GM03348 (cell line): Measurements from ENCODE around the gene KRI1.

Experiments used
- DNase-seq: peaks from one replicate; pipeline ENCODE4 v3.0.0; 2012; ENCODE audit warnings: low spot score

Gene KRI1

DNA sequence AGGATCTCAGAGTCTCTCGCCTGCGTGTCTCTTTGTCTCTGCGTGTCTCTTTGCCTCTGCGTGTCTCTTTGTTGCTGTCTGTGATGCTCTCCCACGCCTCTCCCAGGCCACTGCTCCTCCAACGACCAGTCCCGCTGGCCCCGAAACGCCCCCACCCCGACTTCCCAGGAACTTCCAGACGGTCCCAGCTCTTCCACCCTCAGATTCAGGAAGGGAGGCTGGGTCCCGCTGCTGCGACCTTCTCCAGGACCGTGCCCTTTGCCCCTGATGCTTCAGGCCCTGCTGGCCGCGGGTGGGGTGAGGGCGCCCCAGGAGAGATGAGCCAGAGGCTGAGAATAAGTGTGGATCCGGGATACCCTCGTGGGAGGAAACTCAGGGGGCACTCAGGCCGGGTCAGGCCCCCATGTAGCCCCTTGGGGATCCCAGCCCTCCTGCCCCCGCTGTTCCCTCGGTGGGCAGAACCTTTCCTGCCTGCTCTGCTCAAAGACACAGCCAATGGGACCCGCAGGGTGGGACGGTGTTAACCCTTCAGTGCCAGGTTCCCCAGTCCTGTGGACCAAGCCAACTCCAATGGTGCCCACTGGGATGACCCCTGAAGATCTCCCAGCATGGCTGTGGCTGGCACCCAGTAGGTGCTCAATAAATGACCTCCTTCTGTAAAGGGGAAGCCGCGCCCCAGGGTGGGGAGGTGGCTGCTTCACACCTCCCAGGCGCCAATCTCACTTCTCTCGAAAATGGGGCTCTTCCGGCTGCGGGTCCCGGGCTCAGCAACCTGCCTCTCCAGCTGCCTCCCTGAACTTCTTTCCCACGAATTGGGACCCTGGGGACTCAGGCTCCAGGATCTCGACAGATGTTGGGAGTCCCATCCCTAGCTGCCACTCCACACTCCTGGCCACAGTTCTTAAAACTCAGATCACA lies 47.1 kb downstream of the KRI1 start:
- DNase-seq, result no peak

DNA sequence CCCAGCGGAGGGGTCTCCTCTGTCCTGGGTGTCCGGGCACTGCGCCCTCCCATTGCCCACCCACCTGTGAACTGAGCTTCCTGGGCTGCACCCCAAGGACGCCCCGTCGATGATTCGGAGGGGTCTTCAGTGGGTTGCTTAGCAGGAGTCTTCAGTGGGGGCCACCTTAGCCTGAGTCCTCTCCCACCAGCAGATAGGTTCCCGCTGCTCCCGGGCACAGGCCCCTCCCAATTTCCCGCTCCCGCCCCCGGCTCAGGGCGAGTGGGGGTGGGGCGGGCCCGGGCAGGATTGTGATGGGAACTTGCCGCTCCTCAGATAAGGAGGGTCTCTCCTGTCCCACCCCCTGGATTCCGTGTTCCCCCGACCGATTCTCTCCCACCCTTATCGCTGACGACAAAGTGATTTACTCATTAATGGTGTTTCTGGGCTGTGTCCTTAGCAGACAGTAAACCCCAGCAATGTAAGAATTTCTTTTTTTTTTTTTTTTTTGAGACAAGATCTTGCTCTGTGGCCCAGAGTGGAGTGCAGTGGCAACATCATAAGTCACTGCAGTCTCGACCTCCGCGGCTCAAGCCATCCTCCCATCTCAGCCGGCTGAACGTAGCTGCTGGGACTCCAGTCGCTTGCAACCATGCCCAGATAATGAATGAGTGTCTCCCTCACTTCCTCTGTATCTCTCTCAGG lies 47.9 kb downstream of the KRI1 start:
- DNase-seq, result no peak

DNA sequence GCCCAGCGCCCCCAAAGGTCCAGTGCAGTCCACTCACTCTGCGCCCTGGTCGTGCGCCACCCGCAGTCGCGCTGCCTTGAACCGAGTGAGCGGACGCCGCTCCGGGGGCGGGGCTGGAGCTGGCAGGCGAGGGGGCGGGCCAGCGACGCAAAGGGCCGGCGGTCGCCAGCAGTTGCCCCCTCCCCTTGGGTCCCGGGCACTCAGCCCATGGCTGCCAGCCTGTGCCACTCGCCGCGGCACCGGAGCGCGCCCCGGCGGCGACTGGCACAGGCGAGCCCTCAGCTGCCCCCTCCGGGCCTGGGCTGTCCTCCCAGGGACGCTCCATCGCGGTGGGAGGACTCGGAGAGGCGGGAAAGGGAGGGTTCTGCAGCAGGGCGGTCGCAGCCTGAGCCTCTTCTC lies 48.5 kb downstream of the KRI1 start, which contains the start of gene S1PR5:
TSS of gene S1PR5 (minus strand) at position 87 of the 399 bp plus-strand sequence. CDS start 2,436 bp downstream, outside the sequence.
- peak; percentile 59 for DNase-seq

DNA sequence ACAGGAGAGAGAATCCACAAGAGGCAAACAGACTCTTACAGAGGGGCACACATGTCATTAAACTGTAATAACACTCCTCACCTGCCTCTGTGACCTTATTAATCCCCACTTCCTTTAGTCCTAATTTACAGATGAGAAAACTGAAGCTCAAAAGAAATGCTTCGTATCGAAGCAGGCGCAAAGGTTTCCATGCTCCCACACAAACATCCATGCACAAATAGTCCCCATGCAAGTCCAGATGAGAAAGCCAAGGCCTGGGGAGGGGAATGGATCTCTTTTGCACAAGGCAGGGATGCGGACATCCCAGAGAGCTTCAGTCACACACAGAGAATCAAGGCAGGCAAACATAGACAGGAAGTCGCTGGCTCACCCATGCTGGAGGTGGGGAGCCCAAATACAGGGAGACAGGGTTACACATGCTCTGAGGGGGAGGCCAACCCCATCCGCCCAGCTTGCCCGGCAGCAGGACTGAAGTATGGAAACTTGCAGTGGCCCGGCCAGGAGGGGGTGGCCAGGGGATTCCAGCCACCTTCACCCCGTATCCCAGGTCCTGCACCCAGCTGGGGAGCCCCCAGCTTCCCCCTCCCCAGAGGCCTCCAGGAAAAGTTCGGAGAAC lies 49.0 kb downstream of the KRI1 start:
- DNase-seq, result peak; percentile 25

DNA sequence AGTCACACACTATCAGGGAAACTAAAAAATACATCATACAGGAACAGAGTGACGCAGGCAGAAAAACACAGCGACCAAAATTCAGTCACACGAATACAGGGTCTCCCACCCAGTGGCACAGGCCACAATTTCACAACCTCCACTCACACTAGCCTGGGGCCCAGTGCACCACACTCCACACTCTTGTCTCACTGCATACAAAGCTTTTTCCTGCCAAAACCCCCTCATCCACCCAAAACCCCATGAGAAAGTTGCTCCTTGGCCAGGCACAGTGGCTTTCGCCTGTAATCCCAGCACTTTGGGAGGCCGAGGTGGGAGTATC lies 49.8 kb downstream of the KRI1 start:
- no peak for DNase-seq

DNA sequence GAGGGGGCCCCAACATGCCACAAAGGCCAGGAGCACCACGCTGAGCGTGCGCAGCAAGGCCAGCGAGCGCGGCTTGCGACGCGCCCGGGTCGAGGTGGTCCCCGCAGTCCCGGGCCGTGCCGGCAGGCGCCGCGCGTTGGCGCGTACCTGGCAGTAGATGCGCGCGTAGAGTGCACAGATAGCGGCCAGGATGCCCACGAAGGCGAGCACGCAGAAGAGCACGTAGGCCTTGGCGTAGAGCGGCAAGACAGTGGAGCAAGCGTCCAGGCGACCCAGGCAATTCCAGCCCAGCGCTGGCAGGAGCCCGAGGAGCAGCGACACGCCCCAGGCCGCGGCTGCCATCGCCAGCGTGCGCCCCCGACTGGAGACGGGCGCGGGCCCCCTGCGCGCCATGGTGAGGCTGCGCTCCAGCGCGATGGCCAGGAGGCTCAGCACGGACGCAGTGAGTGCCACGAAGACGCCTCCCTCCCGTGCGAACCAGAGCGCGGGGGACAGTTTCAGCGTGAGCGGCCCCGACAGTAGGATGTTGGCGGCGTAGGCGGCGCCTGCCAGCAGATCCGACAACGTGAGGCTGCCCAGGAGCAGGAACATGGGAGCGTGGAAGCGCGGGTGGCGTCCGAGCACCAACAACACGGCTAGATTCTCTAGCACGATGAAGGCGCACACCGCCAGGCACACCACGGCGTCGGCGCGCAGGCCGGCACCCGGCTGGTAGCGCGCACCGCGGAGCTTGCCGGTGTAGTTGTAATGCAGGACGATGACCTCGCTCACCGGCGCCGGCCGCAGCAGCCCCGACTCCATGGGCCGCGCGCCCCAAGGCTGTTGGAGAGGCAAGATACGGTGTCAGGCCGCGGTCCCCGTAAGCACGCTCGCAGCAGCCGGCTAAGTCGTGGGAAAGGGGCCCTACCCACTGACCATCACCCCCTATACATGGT lies 51.3 kb downstream of the KRI1 start:
- DNase-seq, result no peak

DNA sequence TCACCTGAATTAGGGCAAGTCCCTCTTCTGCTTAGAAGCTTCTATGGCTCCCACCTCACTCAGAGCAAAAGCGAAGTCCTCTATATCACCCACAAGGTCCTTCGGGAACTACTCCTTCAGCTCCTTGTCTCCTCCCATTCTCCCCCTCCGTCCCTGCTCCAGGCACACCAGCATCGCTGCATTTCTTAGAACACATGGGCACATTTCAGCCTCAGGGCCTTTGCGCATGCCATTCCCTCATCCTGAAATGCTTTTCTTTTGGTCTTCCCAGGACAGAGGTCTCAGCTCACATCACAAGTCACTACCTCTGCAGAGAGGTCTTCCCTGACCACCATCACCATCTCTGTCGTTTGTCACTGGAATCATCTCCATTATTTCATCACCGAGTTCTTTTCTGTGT lies 52.6 kb downstream of the KRI1 start:
- DNase-seq, result no peak

DNA sequence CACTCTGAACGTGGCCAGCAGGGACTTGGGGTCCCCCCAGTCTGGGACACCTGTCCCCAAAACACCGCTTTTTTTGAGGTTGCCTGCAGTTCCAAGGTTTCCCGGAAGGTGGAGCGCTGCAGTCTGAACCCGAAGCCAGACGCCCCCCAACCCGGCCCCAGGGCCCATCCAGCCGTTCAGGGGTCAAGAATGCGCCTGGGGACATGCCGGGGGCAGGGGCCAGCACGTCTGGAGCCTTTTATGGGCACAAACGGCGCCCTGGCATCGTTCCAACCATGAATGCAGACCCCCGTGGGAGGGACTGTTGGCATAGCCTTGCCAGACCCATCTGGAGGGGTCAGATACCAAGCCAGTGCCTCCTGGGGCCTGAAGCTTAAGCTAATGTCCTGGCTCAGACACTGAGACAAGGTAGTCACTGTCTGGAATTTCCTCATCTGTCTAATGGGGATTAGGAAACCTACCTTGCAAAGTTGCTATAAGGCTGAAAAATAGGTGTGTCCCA lies 55.5 kb downstream of the KRI1 start:
- DNase-seq, result peak; percentile 55

DNA sequence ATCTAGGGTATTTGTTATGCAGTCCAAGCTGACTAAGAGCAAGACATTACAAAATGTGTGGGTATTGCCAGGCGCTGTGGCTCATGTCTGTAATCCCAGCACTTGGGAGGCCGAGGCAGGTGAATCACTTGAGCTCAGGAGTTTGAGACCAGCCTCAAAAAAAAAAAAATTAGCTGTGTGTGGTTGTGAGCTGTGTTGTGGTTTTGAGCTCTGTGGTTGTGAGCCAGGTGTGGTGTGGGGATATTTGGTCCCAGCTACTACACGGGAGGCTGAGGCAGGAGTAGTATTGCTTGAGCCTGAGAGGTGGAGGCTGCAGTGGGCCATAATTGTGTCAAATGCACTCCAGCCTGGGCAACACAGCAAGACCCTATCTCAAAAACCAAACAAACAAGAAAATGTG lies 57.1 kb downstream of the KRI1 start:
- DNase-seq, result no peak

DNA sequence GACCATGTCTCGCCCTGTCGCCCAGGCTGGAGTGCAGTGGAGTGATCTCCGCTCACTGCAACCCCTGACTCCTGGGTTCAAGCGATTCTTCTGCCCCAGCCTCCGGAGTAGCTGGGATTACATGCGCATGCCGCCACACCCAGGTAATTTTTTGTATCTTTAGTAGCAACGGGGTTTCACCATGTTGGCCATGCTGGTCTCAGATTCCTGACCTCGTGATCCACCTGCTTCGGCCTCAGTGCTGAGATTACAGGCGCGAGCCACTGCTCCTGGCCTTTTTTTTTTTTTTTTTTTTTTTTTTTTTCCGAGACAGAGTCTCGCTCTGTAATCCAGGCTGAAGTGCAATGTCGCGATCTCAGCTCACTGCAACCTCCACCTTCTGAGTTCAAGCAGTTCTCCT lies 57.8 kb downstream of the KRI1 start:
- no peak for DNase-seq

DNA sequence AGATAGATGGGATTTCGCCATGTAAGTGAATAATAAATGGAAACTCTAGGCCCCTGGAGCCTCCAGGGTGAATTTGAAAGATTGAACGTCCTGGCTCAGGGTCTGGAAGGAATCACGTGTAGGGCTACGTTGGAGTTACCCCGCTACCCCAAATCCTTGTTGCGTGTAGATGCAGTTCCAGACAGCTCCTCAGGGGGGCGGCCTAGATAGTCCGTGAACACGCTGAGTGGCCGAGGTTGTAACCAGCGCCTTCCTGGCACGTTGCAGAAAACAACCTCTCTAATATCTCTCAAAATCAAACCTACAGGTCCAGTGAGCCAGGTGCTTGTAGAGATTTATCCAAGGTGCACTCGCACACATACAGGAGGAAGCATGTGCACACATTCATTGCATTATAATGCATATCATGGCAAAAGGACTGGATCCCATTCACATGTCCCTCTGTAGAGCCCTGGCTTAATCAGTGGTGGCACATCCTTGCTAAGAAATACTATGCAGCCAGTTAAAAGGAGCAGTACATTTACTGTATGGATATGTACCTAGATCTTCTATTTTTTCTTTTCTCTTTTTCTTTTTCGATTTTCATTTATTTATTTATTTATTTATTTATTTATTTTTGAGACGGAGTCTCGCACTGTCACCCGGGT lies 60.1 kb downstream of the KRI1 start:
- peak; percentile 79 for DNase-seq
